ENCODE measurements around the gene DGCR6L.
"Not testable (repeated sequence)": the region's sequence is repeated elsewhere in the genome, so short reads cannot be mapped to it uniquely, and the experiment has no call there.

DGCR6L gene

DNA sequence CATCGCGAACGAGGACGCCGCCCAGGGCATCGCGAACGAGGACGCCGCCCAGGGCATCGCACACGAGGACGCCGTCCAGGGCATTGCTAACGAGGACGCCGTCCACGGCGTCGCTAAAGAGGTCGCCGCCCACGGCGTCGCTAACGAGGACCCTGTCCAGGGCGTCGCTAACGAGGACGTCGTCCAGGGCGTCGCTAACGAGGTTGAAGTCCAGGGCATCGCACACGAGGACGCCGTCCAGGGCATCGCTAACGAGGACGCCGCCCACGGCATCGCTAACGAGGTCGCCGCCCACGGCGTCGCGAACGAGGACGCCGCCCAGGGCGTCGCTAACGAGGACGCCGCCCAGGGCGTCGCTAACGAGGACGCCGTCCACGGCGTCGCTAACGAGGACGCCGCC, 38.1 kb upstream of the DGCR6L start:
- H3K9me3 ChIP-seq (ENCODE audit: control insufficient read depth, low read length); H3K9ac ChIP-seq; H3K79me2 ChIP-seq; H3K4me1 ChIP-seq; H2AFZ ChIP-seq; H3K27me3 ChIP-seq (ENCODE audit: control insufficient read depth, insufficient read depth, low read length); H3K4me2 ChIP-seq (ENCODE audit: low read length); H3K4me3 ChIP-seq (ENCODE audit: low read depth, low read length); H3K27ac ChIP-seq; H3K36me3 ChIP-seq (ENCODE audit: control insufficient read depth, insufficient read depth, low read length): not testable (repeated sequence)

DNA sequence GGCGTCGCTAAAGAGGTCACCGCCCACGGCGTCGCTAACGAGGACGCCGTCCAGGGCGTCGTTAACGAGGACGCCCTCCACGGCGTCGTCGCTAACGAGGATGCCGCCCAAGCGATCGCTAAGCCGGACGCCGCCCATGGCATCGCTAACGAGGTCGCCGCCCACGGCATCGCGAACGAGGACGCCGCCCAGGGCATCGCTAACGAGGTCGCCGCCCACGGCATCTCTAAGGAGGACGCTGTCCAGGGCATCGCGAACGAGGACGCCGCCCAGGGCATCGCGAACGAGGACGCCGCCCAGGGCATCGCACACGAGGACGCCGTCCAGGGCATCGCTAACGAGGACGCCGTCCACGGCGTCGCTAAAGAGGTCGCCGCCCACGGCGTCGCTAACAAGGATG, 37.0 kb upstream of the DGCR6L start:
- not testable (repeated sequence) for H3K27ac ChIP-seq, H3K9ac ChIP-seq, H3K4me1 ChIP-seq

DNA sequence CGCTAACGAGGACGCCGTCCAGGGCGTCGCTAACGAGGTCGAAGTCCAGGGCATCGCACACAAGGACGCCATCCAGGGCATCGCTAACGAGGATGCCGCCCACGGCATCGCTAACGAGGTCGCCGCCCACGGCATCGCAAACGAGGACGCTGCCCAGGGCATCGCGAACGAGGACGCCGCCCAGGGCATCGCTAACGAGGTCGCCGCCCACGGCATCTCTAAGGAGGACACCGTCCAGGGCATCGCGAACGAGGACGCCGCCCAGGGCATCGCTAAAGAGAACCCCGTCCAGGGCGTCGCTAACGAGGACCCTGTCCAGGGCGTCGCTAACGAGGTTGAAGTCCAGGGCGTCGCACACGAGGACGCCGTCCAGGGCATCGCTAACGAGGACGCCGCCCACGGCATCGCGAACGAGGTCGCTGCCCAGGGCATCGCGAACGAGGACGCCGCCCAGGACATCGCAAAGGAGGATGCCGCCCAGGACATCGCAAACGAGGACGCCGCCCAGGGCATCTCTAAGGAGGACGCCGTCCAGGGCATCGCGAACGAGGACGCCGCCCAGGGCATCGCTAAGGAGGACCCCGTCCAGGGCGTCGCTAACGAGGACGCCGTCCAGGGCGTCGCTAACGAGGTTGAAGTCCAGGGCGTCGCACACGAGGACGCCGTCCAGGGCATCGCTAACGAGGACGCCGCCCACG, 36.2 kb upstream of the DGCR6L start:
- not testable (repeated sequence) for H3K4me1 ChIP-seq; H3K9me3 ChIP-seq (ENCODE audit: control insufficient read depth, low read length); H2AFZ ChIP-seq

More for the DNA sequence above, 37.0 kb upstream of the DGCR6L start:
- not testable (repeated sequence) for H3K4me3 ChIP-seq (ENCODE audit: low read depth, low read length); H2AFZ ChIP-seq; H3K79me2 ChIP-seq; H3K36me3 ChIP-seq (ENCODE audit: control insufficient read depth, insufficient read depth, low read length); H3K4me2 ChIP-seq (ENCODE audit: low read length); H3K27me3 ChIP-seq (ENCODE audit: control insufficient read depth, insufficient read depth, low read length); H3K9me3 ChIP-seq (ENCODE audit: control insufficient read depth, low read length)

DNA sequence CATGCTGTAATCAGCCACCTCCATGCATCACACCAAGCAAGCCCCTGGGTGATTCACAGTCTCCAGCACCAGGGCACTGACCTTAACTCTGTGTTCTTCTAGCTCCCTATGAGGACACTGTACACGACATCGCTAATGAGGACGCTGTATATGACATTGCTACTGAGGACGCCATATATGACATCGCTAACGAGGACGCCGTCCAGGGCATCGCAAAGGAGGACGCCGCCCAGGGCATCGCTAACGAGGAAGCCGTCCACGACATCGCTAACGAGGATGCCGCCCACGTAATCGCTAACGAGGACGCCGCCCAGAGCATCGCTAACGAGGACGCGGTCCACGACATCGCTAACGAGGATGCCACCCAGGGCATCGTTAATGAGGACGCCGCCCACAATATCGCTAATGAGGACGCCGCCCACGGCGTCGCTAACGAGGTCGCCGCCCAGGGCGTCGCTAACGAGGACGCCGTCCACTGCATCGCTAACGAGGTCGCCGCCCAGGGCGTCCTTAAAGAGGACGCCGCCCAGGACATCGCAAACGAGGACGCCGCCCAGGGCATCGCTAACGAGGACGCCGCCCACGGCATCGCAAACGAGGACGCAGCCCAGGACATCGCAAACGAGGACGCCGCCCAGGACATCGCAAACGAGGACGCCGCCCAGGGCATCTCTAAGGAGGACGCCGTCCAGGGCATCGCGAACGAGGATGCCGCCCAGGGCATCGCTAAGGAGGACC, 34.5 kb upstream of the DGCR6L start:
- Histone ChIP-seq H3K9me3 (ENCODE audit: control insufficient read depth, low read length) (no peaks in the 10 kb centered on the region), H3K27me3 (ENCODE audit: control insufficient read depth, insufficient read depth, low read length) (no peaks in the 10 kb centered on the region), H2AFZ (no peak overlapping the region), H3K27ac (no peak overlapping the region), H3K4me3 (ENCODE audit: low read depth, low read length) (no peak overlapping the region), H3K9ac (no peak overlapping the region), H3K4me2 (ENCODE audit: low read length) (no peak overlapping the region), H3K4me1 (no peaks in the 10 kb centered on the region), H3K79me2 (no peaks in the 10 kb centered on the region), H3K36me3 (ENCODE audit: control insufficient read depth, insufficient read depth, low read length) (no peaks in the 10 kb centered on the region)
- TF ChIP-seq, protein P1, sequence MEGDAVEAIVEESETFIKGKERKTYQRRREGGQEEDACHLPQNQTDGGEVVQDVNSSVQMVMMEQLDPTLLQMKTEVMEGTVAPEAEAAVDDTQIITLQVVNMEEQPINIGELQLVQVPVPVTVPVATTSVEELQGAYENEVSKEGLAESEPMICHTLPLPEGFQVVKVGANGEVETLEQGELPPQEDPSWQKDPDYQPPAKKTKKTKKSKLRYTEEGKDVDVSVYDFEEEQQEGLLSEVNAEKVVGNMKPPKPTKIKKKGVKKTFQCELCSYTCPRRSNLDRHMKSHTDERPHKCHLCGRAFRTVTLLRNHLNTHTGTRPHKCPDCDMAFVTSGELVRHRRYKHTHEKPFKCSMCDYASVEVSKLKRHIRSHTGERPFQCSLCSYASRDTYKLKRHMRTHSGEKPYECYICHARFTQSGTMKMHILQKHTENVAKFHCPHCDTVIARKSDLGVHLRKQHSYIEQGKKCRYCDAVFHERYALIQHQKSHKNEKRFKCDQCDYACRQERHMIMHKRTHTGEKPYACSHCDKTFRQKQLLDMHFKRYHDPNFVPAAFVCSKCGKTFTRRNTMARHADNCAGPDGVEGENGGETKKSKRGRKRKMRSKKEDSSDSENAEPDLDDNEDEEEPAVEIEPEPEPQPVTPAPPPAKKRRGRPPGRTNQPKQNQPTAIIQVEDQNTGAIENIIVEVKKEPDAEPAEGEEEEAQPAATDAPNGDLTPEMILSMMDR (IDR thresholded peaks at IDR 0.05), result no peak

More for the DNA sequence above, 36.2 kb upstream of the DGCR6L start:
- not testable (repeated sequence) for H3K36me3 ChIP-seq (ENCODE audit: control insufficient read depth, insufficient read depth, low read length); H3K4me2 ChIP-seq (ENCODE audit: low read length); H3K27ac ChIP-seq; H3K4me3 ChIP-seq (ENCODE audit: low read depth, low read length); H3K79me2 ChIP-seq; H3K27me3 ChIP-seq (ENCODE audit: control insufficient read depth, insufficient read depth, low read length); H3K9ac ChIP-seq

DNA sequence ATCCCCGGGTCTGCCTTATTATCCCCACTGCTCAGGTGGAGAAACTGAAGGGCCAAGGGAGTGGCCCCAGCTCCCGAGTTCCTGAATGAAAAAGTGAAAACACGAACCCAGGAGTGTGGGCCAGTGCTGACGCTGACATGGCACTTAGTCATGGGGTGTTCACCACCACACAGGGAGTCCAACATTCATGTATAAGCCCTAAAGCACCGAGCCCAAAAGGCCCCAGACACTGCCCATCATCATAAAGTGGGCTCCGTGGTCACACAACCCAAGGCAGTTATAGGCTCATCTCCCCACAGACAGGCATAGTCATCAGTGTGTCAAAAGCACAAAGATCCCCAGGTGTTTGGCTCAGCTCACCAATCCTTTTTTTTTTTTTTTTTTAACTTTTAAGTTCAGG, 32.7 kb upstream of the DGCR6L start:
- H3K4me3 ChIP-seq (ENCODE audit: low read depth, low read length); H3K4me2 ChIP-seq (ENCODE audit: low read length); H3K27me3 ChIP-seq (ENCODE audit: control insufficient read depth, insufficient read depth, low read length); H3K9me3 ChIP-seq (ENCODE audit: control insufficient read depth, low read length); H3K4me1 ChIP-seq; H3K36me3 ChIP-seq (ENCODE audit: control insufficient read depth, insufficient read depth, low read length); H3K79me2 ChIP-seq; H3K27ac ChIP-seq; H3K9ac ChIP-seq; H2AFZ ChIP-seq: not testable (repeated sequence)

DNA sequence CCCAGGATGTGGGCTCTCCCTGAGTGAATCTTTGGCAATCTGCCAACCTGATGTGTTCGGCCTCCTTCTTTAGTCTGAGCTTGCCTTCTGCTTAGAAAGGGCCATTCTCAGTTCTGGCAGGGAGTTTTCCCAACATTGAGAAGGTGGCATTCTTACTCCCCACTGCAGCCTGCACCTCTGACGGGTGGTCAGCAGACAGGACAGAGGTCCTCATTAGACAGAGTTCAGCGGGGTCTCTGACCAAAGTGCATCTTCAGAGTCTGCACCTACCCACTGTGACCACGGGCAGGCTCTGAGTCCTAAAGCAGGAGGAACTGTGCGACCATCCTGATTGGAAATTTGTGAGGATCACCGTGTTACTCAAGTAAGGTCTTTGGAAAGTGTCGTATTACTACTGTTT, 26.7 kb upstream of the DGCR6L start:
- H3K9me3 ChIP-seq (ENCODE audit: control insufficient read depth, low read length); H3K9ac ChIP-seq; H3K4me1 ChIP-seq; H2AFZ ChIP-seq; H3K27me3 ChIP-seq (ENCODE audit: control insufficient read depth, insufficient read depth, low read length); H3K4me3 ChIP-seq (ENCODE audit: low read depth, low read length); H3K27ac ChIP-seq; H3K79me2 ChIP-seq; H3K36me3 ChIP-seq (ENCODE audit: control insufficient read depth, insufficient read depth, low read length); H3K4me2 ChIP-seq (ENCODE audit: low read length): not testable (repeated sequence)

DNA sequence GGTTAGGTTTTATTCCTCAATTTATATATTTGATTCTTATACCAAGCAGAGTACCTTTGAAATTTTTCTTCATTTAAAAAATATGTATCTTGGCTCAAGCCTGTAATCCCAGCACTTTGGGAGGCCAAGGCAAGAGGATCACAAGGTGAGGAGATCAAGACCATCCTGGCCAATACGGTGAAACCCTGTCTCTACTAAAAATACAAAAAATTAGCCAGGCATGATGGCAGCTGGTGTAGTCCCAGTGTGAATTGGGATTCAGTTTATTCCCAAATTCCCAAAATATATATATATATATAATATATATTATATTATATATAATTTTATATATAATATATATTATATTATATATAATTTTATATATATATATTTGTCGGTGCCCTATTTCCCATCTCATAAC, 18.4 kb upstream of the DGCR6L start:
- not testable (repeated sequence) for H3K79me2 ChIP-seq; H3K4me1 ChIP-seq; H3K9me3 ChIP-seq (ENCODE audit: control insufficient read depth, low read length); H2AFZ ChIP-seq; H3K36me3 ChIP-seq (ENCODE audit: control insufficient read depth, insufficient read depth, low read length); H3K4me2 ChIP-seq (ENCODE audit: low read length); H3K9ac ChIP-seq; H3K27ac ChIP-seq; H3K4me3 ChIP-seq (ENCODE audit: low read depth, low read length); H3K27me3 ChIP-seq (ENCODE audit: control insufficient read depth, insufficient read depth, low read length)

DNA sequence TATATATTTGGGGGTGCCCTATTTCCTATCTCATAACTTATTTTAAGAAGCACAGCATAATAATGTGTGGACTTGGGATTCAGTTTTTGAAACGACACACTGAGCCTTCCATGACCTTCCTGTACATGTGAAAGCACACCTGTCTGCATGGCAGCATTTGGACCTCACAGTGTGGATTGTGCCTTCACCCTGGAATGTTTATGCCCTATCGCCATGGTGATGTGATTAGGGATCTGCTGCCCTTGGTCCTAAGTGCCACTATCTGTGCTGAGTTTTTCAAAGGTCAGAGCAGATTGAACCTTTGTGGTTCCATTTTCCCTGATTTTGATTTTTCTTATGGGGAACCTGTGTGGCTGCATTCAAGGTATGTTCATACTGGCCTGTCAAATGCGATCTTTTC, 17.9 kb upstream of the DGCR6L start:
- H3K9me3 ChIP-seq (ENCODE audit: control insufficient read depth, low read length); H3K27ac ChIP-seq; H3K4me3 ChIP-seq (ENCODE audit: low read depth, low read length); H3K79me2 ChIP-seq; H3K27me3 ChIP-seq (ENCODE audit: control insufficient read depth, insufficient read depth, low read length); H3K4me1 ChIP-seq; H3K9ac ChIP-seq; H3K4me2 ChIP-seq (ENCODE audit: low read length); H3K36me3 ChIP-seq (ENCODE audit: control insufficient read depth, insufficient read depth, low read length); H2AFZ ChIP-seq: not testable (repeated sequence)

DNA sequence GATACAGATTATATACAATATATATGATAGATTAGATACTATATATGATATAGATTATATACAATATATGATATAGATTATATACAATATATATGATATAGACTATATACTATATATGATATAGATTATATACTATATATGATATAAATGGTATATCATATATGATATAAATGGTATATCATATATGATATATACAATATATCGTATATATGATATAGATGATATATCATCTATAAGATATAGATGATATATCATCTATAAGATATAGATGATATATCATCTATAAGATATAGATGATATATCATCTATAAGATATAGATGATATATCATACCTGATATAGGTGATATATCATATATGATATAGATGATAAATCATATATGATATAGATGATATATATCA, 16.7 kb upstream of the DGCR6L start:
- H3K4me1 ChIP-seq; H3K4me3 ChIP-seq (ENCODE audit: low read depth, low read length); H3K4me2 ChIP-seq (ENCODE audit: low read length); H3K27ac ChIP-seq; H3K9ac ChIP-seq; H3K27me3 ChIP-seq (ENCODE audit: control insufficient read depth, insufficient read depth, low read length); H3K79me2 ChIP-seq; H2AFZ ChIP-seq; H3K9me3 ChIP-seq (ENCODE audit: control insufficient read depth, low read length); H3K36me3 ChIP-seq (ENCODE audit: control insufficient read depth, insufficient read depth, low read length): not testable (repeated sequence)

DNA sequence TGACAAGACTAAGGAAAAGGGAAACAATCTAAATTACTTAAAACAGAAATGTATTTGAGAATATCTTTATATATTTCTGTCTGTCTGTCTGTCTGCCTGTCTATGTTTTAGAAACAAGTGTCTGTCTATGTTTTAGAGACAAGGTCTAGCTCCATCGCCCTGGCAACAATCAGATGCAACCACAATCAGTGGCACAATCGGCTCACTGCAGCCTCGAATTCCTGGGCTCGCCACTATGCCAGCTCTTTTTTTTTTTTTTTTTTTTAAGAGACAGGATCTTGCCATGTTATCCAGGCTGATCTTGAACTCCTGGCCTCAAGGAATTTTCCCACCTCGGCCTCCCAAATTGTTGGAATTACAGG, 8.7 kb upstream of the DGCR6L start:
- not testable (repeated sequence) for H3K27ac ChIP-seq, H3K4me1 ChIP-seq

More for the DNA sequence above, 8.7 kb upstream of the DGCR6L start:
- not testable (repeated sequence) for H2AFZ ChIP-seq; H3K4me3 ChIP-seq (ENCODE audit: low read depth, low read length); H3K79me2 ChIP-seq; H3K4me2 ChIP-seq (ENCODE audit: low read length); H3K36me3 ChIP-seq (ENCODE audit: control insufficient read depth, insufficient read depth, low read length); H3K9ac ChIP-seq; H3K27me3 ChIP-seq (ENCODE audit: control insufficient read depth, insufficient read depth, low read length); H3K9me3 ChIP-seq (ENCODE audit: control insufficient read depth, low read length)
